HG03378 (cell line): ENCODE results near the gene MACROH2A1.
"Not testable (repeated sequence)": the region's sequence is repeated elsewhere in the genome, so short reads cannot be mapped to it uniquely, and the experiment has no call there.

Source experiments
- ATAC-seq: cut with Tn5 transposase; IDR thresholded peaks from one replicate; pipeline ENCODE4 v1.9.1; 2021; ENCODE audit warnings: mild to moderate bottlenecking, moderate library complexity; ENCODE audit not compliant: unreplicated experiment

The MACROH2A1 gene

DNA sequence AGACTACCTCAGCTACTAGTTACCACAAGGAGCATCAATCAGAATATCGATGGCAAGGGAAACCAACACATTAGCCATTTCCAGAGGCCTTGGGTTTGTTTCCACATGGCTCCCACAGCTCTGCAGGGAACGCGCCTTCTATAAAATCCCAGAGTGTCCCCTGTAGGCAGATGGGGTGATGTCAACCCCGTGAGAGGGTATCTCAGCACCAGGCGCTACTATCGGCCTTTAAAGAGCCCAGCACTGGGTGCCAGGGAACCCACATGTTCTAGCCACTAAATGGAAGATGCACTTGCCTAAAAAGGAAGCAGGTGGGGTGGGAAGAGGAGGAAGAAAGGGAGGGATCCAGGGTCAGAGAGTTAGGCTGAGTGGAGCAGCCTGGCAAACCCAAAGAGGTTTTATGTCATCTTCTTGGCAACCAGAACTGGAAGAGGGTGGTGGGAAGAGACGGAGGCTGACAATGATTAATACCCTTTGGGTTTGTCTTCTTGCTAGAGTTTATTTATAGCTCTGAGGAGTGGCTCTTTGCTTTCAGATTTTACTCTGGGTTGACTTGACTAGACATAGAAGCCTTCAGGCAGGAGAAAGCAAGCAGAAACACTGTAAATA lies 19.9 kb downstream of the MACROH2A1 start:
- no peak for ATAC-seq

GRCh38 chr5:135377751-135378680 lies 21.0 kb downstream of the MACROH2A1 start:
- no peak for ATAC-seq

DNA sequence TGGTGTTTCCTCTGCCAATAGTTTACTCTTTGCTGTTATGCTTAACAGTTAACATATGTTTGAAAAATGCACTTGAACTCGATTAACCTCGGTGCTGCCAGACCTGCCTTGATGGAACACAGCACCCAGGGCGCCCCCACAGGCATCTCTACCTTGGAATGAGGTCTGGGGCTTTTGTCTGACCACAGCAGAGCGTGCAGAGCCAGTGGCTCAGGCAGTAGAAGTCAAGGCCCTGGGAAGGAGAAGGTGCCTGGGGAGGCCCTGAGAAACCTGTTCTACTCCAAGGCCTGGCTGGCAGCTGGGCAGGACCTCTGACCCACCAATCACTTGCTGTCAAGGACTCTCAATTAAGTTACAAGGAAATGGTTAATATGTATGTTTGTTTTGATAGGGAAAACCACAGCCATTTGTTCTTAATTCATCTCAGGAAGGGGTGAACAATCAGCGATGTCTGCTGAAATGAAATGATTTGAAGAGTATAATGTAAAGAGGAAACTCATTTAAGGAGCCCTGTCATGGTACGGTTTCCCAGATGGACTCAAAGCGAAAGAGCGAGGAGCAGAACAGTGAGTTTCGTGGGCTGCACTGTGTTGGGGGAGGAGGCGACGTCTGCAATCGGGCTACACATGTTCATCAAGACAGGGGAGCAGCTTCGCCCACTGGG lies 21.9 kb downstream of the MACROH2A1 start:
- peak; percentile 72 for ATAC-seq

GRCh38 chr5:135375040-135375793 lies 23.8 kb downstream of the MACROH2A1 start:
- no peak for ATAC-seq

DNA sequence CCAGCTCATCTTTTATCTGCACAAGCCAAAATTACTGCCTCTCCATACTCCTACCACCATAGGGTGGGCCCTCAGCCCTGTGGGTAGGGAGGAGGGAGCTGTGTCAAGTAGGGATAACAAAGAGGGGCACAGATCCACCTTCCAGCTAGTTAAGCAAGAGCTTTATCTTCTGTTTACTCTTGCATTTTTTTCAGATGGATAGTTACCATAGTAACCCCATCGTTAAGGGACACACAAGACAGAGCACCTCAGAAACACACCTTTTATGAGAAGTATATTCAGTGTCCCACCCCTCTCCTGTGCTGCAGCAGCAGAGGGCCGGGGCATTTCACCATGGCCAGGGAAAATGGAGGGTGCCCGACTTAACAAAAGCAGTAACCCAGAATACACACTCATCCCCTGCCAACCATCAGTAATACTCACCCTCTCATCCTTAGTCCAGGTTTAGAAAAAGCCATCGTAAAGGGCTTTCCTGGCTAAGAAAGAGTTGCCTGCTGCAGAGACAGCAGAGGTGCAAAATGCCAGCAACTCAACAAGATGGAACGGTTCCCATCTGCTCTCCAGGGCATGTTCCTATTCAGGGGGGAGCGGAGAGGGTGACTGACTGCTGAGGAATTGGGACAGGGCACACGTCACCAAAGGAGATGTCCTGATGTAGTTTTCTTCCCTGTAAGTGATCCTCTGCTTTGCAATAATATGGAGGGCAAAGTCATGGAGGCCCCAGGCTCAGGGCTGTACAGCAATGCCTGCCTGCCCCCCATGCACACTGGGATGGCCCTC lies 25.1 kb downstream of the MACROH2A1 start:
- ATAC-seq, result no peak

DNA sequence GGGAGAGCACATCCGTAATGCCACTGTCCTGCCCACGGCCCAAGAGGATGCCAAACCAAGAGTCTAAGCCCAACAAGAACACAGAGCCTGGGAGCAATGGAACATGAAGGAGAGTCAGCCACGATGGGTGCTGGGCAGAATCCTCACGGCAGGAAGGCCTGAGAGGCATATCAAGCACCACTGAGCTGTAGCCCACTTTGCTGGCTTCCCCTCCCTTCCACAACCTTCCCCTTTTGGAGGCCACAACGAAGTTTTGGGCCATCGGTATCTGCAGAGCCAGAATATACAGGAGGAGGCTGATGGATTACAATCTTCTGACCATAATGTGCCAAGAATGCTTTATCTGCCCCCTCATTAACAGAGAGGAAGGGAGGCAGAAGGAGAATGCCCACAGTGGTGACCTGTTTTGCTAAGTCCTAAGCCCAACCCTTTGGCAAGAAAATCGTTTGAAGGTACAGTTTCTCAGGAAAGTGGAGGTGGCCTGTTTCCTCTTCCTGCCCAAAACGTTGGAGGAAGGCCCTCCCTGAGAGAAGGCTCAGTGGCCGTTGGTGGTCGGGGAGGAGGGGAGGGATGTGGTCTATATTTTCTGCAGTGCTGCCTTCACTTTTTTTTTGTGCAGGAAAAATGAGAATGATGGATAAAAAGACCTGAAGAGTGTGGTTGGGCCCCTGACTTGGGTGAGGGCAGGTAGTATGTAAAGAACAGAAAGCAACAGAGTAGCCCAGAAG lies 26.2 kb downstream of the MACROH2A1 start:
- no peak for ATAC-seq

DNA sequence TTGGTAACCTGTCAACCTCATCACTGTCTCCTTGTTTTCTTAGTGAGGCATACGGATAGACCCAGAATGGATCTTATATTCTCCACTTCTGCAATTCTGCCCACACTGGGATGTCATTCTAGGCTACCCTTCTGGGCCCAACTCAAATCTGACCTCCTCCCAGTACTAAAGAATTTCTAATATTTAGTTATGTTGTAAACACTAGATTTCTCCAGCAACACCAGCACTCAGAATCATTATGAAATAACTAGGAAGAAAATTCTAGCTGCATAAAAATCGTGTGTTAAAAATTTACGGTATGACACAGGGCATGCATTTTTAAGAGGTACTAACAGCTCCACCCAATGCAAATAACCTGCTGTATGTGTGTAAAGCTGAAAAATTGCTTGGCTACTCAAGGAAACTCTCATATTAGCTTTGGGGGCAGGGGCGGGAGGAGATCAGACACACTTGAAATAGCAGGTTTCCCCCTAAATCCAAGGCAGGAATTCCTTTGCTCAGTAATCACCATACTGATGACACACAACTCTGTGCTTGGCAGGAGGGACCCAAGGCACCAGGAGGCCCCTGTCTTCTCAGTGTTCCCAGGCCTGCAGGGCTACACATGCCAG lies 27.3 kb downstream of the MACROH2A1 start:
- no peak for ATAC-seq

DNA sequence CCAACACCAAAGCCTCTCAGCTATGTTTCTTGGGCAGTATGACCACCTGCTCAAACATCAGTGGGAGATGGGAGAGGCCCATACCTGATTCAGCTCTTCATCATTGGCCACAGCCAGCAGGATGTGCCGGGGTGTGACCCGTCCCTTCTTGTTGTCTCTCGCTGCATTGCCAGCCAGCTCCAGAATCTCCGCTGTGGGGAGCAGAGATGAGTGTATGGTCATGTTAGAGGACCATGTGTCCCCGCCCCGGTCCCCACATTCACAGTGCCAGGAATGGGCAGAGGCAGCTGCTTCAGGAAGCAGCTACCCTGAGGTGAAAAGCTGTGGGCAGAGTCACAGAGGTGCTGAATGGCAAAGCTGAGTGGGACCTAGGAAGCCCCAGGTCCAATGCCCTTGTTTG lies 29.1 kb downstream of the MACROH2A1 start:
- ATAC-seq, result no peak

DNA sequence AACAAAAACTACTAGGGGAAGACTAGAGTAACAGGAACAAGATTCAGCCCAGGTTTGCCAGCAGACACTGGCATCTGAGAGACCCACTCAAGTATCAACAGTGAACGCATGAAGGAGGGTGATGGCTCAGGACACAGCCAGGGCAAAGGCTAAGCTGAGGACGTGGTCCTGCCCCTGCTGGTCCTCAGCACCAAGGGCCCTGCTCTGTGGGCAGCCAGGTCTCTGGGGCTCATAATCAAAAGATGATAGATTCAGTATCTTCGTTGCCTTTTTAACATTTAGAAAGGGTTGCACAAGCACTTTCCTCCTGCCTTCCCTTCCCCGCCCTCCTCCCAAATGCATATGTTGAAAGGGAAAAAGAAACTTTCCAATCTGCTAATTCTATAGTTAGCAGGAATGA lies 31.5 kb downstream of the MACROH2A1 start:
- ATAC-seq, result no peak

DNA sequence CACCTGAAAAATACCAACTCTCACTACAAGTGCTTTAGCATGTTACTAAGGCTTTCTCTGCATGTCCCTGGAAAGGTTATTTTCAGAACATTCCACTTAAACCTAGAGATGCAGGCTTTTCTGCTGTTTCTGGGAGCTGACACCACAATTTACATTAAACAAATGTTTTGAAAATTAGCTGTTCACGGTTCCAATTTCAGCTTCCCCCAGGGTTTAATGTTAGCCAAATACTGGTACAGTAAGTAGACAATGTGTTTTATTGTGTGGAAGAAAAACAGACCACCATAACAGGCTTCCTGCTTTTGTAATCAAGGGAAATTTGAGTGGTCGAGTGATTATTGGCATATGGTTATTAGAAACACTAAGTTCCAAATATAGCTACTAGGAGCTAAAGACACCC lies 32.0 kb downstream of the MACROH2A1 start:
- ATAC-seq, result no peak

GRCh38 chr5:135365281-135365680 lies 33.8 kb downstream of the MACROH2A1 start:
- no peak for ATAC-seq

DNA sequence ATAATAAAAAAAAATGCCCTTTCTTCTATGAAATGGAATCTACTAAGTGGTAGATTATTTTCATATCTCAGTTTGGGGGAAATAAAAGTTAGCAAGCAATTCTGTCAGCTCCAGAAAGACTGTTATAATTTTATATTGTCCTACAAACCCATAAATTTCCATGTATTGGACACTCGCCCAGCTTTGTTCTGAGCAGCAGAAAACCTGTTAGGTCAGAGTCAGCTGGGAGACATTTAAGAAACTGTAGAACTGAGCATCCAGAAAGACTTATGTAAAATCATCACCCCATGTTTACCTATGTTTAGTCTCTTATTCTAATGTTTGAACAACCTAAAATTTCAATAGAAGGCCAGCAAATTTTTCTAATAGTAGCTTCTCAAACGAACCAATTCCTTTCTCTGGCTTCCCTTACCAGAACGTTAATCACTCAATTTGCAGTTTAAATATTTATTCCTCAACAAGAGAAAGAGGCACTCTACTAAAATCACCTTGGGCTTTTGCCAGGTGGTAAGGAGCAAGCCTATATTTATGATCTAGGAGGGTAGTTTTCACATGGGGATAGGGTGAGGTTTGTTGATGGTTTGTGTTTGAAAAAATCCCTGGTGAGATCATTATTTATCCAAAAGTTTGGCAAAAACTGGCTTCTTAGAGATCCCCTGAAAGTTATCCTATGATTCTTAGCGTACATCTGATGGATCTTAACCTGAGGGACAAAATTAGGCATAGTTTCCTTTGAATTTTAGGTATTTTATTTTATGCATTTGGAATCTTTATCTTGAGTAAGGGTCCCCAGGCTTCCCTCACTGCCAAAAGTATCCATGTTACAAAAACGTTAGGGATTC lies 34.4 kb downstream of the MACROH2A1 start:
- ATAC-seq, result no peak

GRCh38 chr5:135363342-135363741 lies 35.7 kb downstream of the MACROH2A1 start:
- not testable (repeated sequence) for ATAC-seq

DNA sequence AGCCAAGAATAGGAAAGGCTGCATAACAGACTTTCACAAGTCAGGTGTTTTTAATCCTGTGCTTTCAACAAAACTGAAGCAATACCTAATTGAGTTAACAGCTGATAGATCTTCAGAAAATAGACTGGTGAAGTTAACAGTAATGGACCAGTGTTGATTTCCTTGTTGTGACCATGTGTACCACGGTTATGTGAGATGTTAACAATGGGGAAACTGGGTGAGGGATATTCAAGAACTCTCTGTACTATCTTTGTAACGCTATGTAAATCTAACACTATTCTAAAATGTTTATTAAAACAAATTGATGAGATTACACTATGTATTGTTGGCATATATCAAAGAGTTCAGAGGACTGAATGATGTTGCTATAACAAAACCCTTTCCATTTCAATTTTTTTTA lies 36.9 kb downstream of the MACROH2A1 start:
- no peak for ATAC-seq

GRCh38 chr5:135360278-135361274 lies 38.5 kb downstream of the MACROH2A1 start:
- ATAC-seq, result no peak

GRCh38 chr5:135359374-135360165 lies 39.5 kb downstream of the MACROH2A1 start:
- no peak for ATAC-seq
